HTR-8/SVneo (cell line): ENCODE data around the gene PIK3CD.

Experiments used
- DNase-seq: peaks from one replicate; pipeline ENCODE4 v3.0.0; 2011; ENCODE audit warnings: low spot score, mixed read lengths; ENCODE audit not compliant: insufficient read length
- FAIRE-seq: peaks from 2 replicates; lab custom pipeline; 2011; peaks lifted over from hg19 to GRCh38; lab: Jason Lieb, UNC

PIK3CD gene

GRCh38 chr1:9651565-9652378 lies at the start of gene PIK3CD:
PIK3CD (plus strand) TSS chr1:9651731; CDS start chr1:9710456, 58,725 bp downstream.
- DNase-seq: peak; percentile 36
- peak; percentile 26 for FAIRE-seq

- no peak for DNase-seq
- FAIRE-seq: no peak
These were observed 49.4 kb upstream of the PIK3CD start for GRCh38 chr1:9601942-9602793.

DNA sequence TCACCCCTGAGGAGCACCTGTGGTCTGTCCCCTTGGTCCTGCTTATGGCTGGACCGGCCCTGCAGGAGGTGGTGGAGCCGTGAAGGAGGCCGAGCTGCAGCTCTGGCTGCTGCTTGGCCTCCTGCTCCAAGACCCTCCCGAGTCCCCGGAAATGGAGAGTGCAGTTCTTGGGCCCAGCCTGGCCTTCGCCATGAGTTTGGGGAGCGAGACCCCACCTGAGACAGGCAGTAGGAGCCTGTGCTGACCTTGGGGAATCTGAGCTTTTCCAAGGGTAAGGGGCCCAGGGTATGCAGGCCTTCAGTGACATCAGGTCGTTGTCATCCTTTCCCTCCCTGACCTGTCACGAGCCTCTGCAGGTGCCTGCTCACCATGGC lies 48.8 kb upstream of the PIK3CD start:
- DNase-seq (no peak), FAIRE-seq (no peak)

GRCh38 chr1:9603307-9603706 lies 48.2 kb upstream of the PIK3CD start:
- FAIRE-seq: no peak
- no peak for DNase-seq

DNA sequence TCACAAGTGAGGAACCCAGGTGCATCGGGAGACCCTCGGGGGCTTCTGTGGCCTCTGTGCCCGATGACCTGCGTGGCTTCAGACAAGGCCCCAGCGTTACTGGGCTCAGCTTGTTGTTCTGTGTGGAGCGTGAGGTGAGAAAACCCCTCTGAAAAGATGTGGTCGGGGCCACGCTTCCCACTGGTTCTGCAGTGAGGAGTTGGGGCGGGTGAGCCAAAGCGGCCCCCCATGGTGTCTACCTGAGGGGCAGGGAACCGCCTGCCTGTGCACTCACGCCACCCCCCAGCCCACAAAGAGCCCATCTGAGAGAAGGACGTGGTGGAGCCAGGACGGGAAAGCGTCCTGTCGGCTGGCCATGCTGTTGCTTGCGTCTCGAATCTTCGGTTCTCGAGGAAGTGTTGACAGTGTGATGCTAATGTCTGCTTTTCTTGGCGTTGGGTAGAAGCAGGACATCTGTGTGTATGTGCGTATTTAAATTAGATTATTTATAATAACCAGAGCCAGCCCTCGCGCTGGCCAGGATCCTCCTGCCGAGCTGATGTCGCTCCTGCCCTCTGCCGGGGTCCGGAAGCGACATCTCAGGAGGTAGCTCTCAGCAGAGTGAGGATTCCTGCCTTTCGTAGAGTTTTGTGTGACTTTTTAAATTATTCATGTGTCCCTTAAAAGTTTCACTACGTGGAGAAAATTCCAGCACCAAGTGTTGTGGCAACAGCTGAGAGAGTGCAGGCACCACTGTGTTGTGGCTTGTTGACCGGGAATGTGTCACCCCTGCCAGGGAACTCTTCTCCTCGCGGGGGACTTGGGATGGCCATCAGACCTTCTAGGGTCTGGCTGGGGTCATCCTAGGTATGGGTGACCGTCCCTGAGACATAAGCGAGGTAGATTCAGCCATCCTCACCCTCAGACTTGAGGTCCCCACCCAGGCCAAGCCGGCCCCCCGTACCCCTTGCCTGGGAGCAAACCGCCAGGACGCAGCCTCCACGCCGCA lies 47.5 kb upstream of the PIK3CD start:
- FAIRE-seq (no peak), DNase-seq (no peak)

- FAIRE-seq (no peak), DNase-seq (no peak)
These were observed 46.7 kb upstream of the PIK3CD start for GRCh38 chr1:9604836-9605235.

GRCh38 chr1:9605946-9606455 lies 45.5 kb upstream of the PIK3CD start:
- FAIRE-seq: no peak
- no peak for DNase-seq

DNA sequence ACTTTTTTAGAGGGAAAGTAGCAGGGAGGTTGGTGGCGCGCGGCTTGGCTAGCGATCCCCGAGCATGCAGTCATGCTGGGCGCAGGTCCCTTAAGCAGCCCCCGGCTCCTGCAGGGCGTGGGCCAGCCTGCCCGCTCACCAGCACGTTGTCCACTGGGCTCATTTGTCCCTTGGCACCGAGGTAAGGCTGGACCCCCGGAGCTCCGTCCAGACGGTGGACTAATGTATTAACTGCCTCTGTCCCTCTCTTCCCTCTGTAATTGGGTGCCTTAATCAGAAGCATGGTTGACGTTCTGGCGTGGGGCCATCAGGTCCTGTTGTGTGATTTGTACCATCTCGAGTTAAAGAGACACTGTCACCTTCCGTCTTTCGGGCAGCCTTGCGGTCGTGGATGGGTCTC lies 45.1 kb upstream of the PIK3CD start:
- no peak for FAIRE-seq
- DNase-seq: no peak

- DNase-seq: no peak
- FAIRE-seq: no peak
These were observed 44.6 kb upstream of the PIK3CD start for GRCh38 chr1:9606948-9607347.

GRCh38 chr1:9607352-9607751 lies 44.2 kb upstream of the PIK3CD start:
- no peak for FAIRE-seq

GRCh38 chr1:9609998-9610397 lies 41.5 kb upstream of the PIK3CD start:
- FAIRE-seq: no peak
- no peak for DNase-seq

More at GRCh38 chr1:9607352-9607751, 44.2 kb upstream of the PIK3CD start:
- no peak for DNase-seq

GRCh38 chr1:9610548-9610947 lies 41.0 kb upstream of the PIK3CD start:
- no peak for FAIRE-seq
- no peak for DNase-seq

DNA sequence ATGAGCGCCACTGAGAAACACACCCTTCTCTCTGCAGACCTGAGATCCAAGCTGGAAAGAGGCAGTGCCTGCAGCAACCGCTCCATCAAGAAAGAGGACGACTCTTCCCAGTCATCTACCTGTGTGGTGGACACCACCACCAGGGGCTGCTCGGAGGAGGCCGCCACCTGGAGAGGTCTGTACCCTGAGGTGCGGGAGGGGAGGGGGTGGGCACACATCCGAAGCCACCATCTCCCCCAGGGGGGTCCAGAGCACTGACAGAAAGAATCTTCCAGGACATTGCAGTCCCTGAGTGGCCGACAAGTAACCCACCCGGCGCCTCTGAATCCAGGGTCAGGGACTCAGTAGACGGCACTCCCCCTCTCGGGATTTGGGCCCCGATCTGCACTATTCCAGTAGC lies 39.8 kb upstream of the PIK3CD start:
- DNase-seq (no peak), FAIRE-seq (no peak)

DNA sequence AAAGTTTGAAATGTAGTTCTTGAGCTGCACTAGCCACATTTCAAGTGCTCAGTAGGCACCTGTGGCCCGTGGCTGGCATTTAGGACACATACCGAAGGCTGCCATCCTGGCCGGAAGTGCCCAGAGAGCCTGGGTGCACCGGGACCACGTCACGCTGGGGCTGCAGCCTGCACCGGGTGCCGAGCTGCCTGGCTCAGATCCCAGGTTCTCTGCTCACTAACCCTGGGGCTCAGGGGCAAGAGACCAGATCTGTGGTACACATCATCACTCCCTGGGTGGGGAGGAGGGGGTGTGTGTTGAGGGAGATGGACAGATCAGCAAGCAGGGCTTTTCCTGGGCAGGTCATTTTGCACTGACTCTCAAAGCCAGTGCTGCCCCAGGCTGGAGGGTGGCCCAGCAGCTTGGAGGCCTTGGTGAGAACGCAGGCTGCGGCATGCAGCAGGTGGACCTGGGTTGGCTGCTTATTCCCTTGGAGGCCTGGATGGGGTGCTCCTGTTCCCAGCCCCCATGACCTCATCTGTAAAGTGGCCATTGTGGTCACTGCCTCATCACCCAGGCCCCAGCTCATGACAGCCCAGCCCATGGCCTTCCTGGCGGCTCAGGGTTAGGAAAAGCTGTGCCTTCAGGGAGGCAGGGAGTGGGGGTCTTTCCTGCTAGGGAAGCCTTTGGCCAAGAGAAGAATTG lies 39.2 kb upstream of the PIK3CD start:
- no peak for DNase-seq
- no peak for FAIRE-seq

GRCh38 chr1:9612871-9613624 lies 38.5 kb upstream of the PIK3CD start:
- FAIRE-seq (no peak), DNase-seq (no peak)

GRCh38 chr1:9613625-9614299 lies 37.8 kb upstream of the PIK3CD start:
- DNase-seq (no peak), FAIRE-seq (no peak)

DNA sequence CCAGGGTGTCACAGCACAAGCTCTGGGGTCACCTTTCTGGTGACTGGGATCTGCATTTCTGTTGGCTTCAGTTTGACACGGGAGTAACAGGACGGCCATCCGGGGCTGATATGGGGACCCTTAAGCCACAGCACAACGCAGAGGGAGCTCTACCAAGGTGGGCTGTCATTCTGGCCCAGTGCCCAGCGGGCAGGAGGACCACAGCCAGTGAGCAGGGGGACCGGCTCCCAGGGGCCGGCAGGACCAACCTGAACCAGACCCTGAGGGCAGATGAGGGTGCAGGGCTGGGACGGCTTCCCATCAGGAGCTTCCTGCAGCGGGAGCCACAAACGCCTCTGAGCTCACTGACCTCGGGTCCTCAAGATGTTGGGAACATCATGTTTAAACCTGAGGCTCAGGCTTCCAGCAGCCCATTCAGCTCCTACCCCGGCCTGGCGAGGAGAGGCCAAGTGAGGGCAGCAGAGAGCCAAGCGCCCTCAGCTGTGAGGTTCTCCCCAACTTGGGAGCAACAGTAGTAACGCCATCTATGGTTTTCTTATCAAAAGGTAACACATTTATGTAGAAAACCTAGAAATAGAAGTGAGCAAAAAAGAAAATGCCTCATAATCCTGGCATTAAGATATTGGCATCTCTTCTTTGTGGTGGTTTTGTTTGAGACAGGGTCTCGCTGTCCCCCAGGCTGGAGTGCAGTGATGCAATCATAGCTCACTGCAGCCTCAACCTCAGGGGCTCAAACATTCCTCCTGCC lies 36.0 kb upstream of the PIK3CD start:
- DNase-seq: peak; percentile 61
- FAIRE-seq: no peak
